GM23338 (cell line): ENCODE measurements around the gene MRTFA.

ENCODE experiments used
- CTCF ChIP-seq, 2 experiments: fragments of 200-600 bp in 1 of 2; sonication (generic) in 1 of 2; conservative IDR thresholded peaks; 2 replicates each; pipeline versions ENCODE4 v1.5.1 to v1.6.1; 2016 to 2017; ENCODE audit warnings: antibody characterized with exemption in 2 of 2, low read depth in 2 of 2, mild to moderate bottlenecking in 2 of 2, moderate library complexity in 1 of 2
- EZH2 ChIP-seq: fragments of 200-600 bp; sonication (generic); IDR thresholded peaks from one replicate; pipeline ENCODE4 v1.8.0; 2017; ENCODE audit warnings: antibody characterized with exemption, mild to moderate bottlenecking, low read depth; ENCODE audit not compliant: unreplicated experiment
- EZH2phosphoT487 ChIP-seq: fragments of 200-600 bp; sonication (generic); IDR thresholded peaks from one replicate; pipeline ENCODE4 v1.8.1; 2018; ENCODE audit warnings: antibody characterized with exemption; ENCODE audit not compliant: unreplicated experiment
- JUNB ChIP-seq: IDR thresholded peaks from one replicate; pipeline ENCODE4 v1.6.1; 2016; ENCODE audit warnings: antibody characterized with exemption; ENCODE audit not compliant: unreplicated experiment
- POLR2AphosphoS5 ChIP-seq: IDR thresholded peaks from 2 replicates; pipeline ENCODE4 v1.6.1; 2016; ENCODE audit warnings: antibody characterized with exemption, low read depth
- REST ChIP-seq: IDR thresholded peaks from one replicate; pipeline ENCODE4 v1.6.1; 2018; ENCODE audit warnings: antibody characterized with exemption; ENCODE audit not compliant: unreplicated experiment

GRCh38 chr22:40670058-40670457 is 33.5 kb upstream of the MRTFA start:
- no peak for TF ChIP-seq CTCF (conservative IDR thresholded peaks at IDR 0.05; ENCODE audit: low read depth in 2 of 2)
- TF ChIP-seq JUNB: no peak
- TF ChIP-seq EZH2: no peak
- TF ChIP-seq POLR2AphosphoS5: no peak
- no peak for TF ChIP-seq EZH2phosphoT487
- TF ChIP-seq REST: no peak
